ENCODE measurements around the gene ING3.
"Not testable (repeated sequence)": the region's sequence is repeated elsewhere in the genome, so short reads cannot be mapped to it uniquely, and the experiment has no call there.

The ING3 gene

GRCh38 chr7:121003986-121004685 lies 53.6 kb downstream of the ING3 start:
- DNase-seq, result no peak

GRCh38 chr7:121005058-121005457 lies 54.5 kb downstream of the ING3 start:
- DNase-seq, result not testable (repeated sequence)

- DNase-seq, result no peak
Measured at GRCh38 chr7:121005996-121006584, 55.5 kb downstream of the ING3 start.

- DNase-seq, result no peak
Measured at GRCh38 chr7:121006711-121007315, 56.2 kb downstream of the ING3 start.

DNA sequence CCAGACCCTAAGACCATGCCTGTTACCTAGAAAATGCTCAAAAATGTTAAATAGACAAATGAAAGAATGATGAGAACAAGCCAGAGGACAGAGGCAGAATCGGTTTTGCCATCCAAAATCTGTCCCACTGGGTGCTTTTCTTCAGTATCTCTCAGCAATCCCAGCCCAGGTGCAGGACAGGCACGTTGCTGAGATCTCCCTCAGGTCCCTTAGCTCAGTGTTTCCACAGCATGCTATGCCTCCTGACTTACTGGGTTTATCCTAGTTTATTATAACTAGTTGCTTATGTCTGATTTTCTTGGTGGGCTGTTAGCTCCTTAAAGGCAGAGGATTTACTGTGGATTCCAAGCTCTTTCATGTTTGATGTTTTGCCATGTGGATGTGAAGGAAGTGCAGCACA lies 58.2 kb downstream of the ING3 start:
- DNase-seq, result no peak

DNA sequence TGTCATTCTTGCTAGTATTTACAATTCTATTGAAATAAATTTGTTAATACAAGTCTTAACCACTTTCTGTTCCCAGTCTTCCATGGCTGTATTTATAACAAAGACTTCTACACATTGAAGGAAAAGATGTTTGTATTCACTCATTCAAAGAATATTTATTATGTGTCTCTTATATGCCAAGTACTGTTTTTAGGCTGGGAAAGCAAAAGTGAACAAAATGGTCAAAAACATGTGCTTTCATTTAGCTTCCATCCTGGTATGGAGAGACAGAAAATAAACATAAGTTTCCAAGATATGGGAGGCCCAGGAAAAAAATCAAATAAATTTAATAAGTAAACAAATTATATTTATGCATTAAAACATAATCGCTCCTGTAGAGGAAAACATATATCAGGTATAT lies 60.8 kb downstream of the ING3 start:
- DNase-seq, result no peak

DNA sequence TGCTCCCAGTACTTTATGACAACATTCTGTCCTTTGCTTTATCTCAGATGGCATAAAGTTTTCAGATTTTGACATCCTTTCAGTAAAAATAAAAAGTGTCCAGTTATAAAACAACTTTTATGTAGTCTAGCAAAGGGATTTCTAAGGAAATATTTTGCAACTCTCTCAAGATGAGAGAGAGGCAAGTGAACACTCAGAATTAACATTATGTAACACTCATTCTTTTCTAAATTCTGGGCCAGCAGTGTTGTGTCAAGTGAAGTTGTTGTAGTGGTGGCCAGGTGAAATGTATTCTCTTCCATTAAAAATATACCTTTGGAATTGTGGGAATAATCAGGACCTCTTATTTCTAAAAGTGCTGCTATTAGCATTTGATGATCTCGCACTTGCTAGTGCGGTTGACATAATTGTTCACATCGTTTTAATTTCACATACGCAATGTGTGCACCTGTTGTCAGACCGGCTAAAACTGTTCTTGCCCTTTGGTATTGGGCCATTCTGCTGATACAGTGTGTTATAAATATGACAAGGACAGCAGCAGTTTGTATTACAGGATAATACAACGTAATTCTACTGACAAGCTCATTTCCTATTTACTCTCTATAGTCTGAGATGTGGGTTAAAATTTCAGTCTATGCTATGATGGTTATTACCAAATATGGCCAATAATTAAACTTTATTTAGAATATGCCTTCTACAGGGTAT lies 61.7 kb downstream of the ING3 start:
- no peak for DNase-seq

GRCh38 chr7:121012919-121013318 lies 62.3 kb downstream of the ING3 start:
- no peak for DNase-seq

DNA sequence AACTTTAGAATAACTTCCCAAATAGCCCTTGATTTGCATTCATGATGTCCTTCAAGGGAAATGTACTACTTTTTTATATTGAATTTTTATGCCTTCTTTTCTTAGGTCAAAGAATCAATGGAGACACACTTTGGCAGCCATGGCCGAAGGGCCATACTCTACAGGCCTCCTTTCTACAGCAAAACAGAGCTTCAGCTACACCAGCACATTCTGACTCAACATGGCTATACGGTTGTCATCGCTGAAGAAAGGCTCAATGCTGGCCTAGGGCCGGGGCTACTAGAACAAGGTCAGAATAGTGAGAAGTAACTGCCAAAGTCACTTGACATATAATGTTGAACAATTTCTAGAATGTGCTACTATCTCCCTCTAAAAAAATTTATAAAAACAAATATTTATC lies 65.0 kb downstream of the ING3 start:
- DNase-seq, result no peak

GRCh38 chr7:121016966-121017365 lies 66.4 kb downstream of the ING3 start:
- DNase-seq, result no peak

DNA sequence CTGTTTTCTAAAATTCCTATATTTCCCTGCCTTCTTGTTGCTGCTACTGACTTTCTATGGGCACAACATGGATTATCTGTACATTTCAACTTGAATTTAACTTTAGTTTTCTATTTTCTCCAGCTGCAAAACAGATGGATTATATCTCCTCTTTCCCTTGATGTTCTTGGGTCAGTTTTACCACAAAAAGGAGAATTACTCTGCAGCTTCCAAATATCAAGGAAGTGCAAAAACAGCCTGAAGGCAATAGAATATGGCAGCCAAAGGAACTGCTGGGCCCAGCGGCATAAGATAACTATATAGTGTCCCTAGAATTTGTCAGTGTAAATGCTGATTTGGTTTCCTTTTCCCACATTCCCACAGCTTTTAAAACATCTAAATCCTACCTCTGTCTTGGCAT lies 67.0 kb downstream of the ING3 start:
- no peak for DNase-seq

- no peak for DNase-seq
Measured at GRCh38 chr7:121019018-121019417, 68.4 kb downstream of the ING3 start.

DNA sequence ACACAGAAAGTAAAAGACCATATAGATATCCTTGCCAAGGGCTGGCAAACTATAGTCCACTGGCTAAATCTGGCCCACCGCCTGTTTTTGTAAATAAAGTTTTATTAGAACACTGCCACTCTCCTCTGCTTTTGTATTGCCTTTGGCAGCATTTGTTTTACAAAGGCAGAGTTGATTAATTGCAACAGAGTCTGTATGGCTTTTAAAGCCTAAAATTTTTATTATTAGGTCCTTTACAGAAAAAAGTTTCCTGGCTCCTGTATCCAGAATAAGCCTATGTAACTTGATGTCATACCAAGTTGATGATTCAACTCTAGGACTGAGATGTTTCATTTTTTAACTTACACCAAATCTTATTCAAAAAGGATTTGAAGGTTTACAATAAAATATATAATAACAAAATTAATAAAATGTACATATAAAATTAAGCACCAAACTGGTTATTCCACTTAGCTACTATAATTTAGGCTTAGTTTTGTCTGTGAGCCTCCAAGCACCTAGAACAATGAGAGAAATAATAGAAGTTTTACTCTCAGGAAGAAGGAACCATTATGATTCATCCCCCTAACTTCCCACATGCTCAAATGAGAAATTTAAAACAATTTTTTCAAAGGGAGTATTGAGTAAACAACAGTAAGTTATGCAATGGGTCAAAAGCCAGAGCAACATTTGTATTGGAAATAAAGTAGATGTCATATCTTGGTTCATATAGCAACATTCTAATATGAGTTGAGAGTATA lies 69.8 kb downstream of the ING3 start:
- DNase-seq, result no peak

- no peak for DNase-seq
Measured at GRCh38 chr7:121020989-121021969, 70.7 kb downstream of the ING3 start.

- no peak for DNase-seq
Measured at GRCh38 chr7:121023194-121023593, 72.6 kb downstream of the ING3 start.

DNA sequence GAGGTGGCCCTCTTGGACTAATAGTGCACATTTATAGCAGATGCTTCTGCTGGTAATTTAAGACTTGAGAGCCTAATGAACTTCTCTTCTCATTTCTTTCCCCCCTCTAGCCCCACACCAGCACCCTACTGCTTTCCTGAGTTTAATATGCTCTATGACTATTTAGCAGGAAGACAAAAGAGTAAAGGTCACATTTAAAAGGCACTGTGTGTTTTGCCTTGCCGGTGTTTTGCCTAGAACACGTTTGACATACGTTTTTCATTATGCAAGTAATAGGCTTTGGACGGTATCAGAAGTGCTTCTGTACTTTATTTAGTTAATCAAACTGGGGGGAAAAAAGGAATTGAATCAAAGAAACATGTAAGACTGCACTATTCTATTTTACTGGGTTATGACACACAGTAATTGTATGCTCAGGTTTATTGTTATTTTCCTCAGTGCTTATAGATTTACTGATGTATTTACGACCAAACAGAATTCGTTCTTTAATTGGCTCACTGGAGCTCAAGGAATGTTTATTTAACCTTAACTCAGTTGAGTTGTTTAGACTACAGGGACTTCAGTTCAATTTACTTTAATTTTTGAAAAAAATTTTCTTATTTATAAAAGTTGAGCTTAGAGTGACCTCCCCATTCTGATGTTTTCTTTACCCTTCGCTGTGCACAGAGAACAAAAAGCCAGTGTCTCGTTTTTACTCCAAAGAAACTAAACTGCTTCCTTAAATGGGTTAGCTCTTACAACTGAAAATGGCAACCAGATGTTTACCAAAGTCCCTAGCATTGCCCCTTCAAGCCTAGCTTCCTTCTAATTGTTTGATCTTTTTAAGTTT lies 73.3 kb downstream of the ING3 start:
- DNase-seq, result no peak

DNA sequence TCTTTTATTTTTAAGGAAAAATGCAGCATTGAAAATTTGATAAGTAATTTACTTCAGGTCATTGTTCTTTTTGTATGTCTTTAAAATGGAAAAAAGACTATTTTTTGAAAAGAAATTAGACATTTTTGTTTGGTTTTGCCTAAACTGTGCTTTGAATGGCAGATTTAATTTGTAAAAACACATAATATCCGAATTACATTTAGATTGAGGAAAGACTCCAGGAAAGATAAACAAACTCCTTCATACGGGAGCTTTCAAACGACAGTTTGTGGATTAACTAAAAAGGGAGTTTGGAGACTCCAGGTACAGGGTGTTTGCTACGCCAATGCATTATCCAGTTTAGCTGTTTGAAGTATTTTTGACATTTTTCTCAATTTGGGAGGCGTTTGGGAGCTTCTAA lies 74.0 kb downstream of the ING3 start:
- DNase-seq, result no peak

DNA sequence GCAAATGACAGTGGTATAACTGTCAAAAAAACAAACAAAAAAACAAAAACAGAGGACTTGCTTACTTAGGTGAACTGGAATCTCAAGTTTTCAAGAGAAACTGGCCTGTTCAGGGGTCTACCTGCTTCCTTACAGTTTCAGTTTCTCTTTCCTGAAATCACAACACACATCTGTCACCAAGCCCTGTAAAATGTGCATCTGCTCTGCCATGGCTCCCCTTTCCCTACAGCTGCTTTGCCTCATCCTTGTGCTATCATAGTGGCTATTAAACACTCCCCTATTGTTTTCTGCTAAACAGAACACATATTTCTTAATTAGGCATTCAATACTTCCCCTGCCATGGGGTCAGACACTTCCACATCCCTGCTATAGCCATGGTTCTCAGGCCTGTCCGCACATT lies 75.6 kb downstream of the ING3 start:
- no peak for DNase-seq

- no peak for DNase-seq
Measured at GRCh38 chr7:121026577-121027111, 76.1 kb downstream of the ING3 start.
